Skeletal muscle satellite cell (primary cell): ENCODE results near the gene BICDL2.
A peak's percentile ranks its signal among the peaks of the same experiment; 100 is the strongest.

Experiments
- H3K27me3 ChIP-seq: 2 replicates; pipeline ENCODE4 v1.7.0; 2013; ENCODE audit warnings: low read length; ENCODE audit not compliant: control insufficient read depth, insufficient read depth
- H3K36me3 ChIP-seq: 2 replicates; pipeline ENCODE4 v1.7.0; 2013; ENCODE audit warnings: mild to moderate bottlenecking, control low read depth, low read length; ENCODE audit not compliant: insufficient read depth
- H3K4me1 ChIP-seq: 2 replicates; pipeline ENCODE4 v1.7.0; 2013; ENCODE audit warnings: low read length; ENCODE audit not compliant: control insufficient read depth, insufficient read depth
- H3K4me2 ChIP-seq: 2 replicates; pipeline ENCODE4 v1.7.0; 2013; ENCODE audit warnings: mild to moderate bottlenecking, low read length
- H3K4me3 ChIP-seq: 2 replicates; pipeline ENCODE4 v1.7.0; 2013; ENCODE audit warnings: low read length
- H3K9ac ChIP-seq: 2 replicates; pipeline ENCODE4 v1.7.0; 2013; ENCODE audit warnings: mild to moderate bottlenecking, low read depth, low read length, moderate library complexity
- H3K9me3 ChIP-seq: replicated peaks from 2 replicates; pipeline ENCODE4 v1.7.0; 2013; ENCODE audit warnings: mild to moderate bottlenecking, control low read depth, low read length

BICDL2 gene

GRCh38 chr16:3010510-3010909 lies 26.2 kb downstream of the BICDL2 start:
- Histone ChIP-seq H3K9me3 (no peaks in the 10 kb centered on the region), H3K4me2 (no peak overlapping the region), H3K9ac (no peak overlapping the region), H3K4me1 (no peaks in the 10 kb centered on the region), H3K4me3 (no peak overlapping the region), H3K27me3 (peaks cover 49% of the 10 kb centered on the region), H3K36me3 (no peaks in the 10 kb centered on the region)

- Histone ChIP-seq H3K4me3 (no peak overlapping the region), H3K4me1 (no peaks in the 10 kb centered on the region), H3K9ac (no peak overlapping the region), H3K9me3 (no peaks in the 10 kb centered on the region), H3K4me2 (no peak overlapping the region), H3K36me3 (no peaks in the 10 kb centered on the region), H3K27me3 (peaks cover 49% of the 10 kb centered on the region)
These were observed 27.0 kb downstream of the BICDL2 start for GRCh38 chr16:3009568-3010390.

GRCh38 chr16:3008690-3009037 lies 28.1 kb downstream of the BICDL2 start:
- no peaks in the 10 kb centered on the region for H3K36me3 ChIP-seq
- H3K4me2 ChIP-seq: no peak overlapping the region
- H3K4me1 ChIP-seq: no peaks in the 10 kb centered on the region
- peaks cover 40% of the 10 kb centered on the region for H3K27me3 ChIP-seq
- H3K4me3 ChIP-seq: no peak overlapping the region
- H3K9ac ChIP-seq: no peak overlapping the region
- no peaks in the 10 kb centered on the region for H3K9me3 ChIP-seq

DNA sequence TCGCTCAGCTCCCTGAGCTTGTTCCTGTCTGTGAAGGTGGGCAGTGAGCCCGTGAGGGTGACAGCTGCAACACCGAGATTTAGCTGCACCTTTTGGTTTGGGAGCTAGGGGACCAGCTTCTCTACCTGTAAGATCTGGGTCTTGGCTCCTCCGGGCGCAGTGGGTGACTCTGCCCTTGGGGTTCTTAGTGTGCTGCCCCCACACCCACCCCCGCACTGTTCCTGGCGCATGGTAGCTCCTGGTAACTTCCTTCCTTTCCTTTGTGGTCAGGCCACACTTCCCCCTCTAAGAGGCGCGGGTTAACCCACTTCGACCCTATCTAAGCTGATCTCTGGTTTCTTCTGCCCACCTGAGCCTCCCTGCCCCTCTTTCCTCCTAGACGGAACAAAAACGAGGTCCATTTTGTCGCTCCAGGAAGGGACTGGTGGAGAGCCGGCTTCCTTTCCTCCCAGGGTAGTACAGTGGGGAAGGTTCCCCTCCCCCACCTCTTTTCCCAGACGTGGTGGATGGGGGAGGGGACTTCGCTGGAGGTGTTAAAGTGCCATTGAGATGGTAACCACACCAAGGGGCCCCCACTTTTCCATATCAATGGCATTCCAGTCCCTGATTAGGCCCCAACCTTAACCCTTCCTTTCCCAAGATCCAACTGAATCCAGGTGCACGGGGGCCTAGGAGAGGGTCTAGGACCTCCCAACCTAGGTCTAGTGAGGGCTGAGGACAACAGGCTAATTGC lies 28.6 kb downstream of the BICDL2 start:
- no peak overlapping the region for H3K4me3 ChIP-seq

GRCh38 chr16:3007059-3007956 lies 29.4 kb downstream of the BICDL2 start:
- H3K9ac ChIP-seq: no peak overlapping the region
- no peaks in the 10 kb centered on the region for H3K9me3 ChIP-seq
- H3K4me3 ChIP-seq: no peak overlapping the region
- no peaks in the 10 kb centered on the region for H3K4me1 ChIP-seq
- no peak overlapping the region for H3K4me2 ChIP-seq
- peaks cover 28% of the 10 kb centered on the region for H3K27me3 ChIP-seq
- no peaks in the 10 kb centered on the region for H3K36me3 ChIP-seq

More for the DNA sequence above, 28.6 kb downstream of the BICDL2 start:
- peaks cover 36% of the 10 kb centered on the region for H3K27me3 ChIP-seq
- no peaks in the 10 kb centered on the region for H3K36me3 ChIP-seq
- no peaks in the 10 kb centered on the region for H3K9me3 ChIP-seq
- no peak overlapping the region for H3K4me2 ChIP-seq
- no peaks in the 10 kb centered on the region for H3K4me1 ChIP-seq
- H3K9ac ChIP-seq: no peak overlapping the region

DNA sequence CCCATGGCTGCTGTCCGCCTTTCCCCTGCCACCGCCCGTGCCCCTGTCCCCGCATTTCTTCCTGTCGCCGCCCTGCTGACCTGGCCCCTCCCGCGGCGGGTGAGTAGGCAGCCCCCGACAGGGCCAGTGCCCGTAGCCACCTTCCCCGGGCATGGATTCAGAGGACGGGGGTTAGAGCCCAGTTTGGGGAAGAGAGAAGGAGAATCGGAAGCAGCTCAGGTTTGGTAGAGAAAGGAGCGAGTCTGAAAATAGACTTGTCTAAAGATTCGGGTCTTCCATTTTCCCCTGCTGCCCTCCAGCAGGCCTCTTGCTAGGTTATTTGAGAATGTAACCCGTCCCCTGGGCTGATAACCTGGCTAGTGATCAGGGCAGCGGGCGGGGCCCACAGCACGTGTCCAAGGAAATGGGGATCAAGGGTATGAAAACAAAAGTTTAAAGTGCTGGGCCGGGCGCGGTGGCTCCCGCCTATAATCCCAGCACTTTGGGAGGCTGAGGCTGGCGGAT lies 31.9 kb downstream of the BICDL2 start:
- Histone ChIP-seq H3K4me3 (no peak overlapping the region), H3K4me1 (no peaks in the 10 kb centered on the region)

DNA sequence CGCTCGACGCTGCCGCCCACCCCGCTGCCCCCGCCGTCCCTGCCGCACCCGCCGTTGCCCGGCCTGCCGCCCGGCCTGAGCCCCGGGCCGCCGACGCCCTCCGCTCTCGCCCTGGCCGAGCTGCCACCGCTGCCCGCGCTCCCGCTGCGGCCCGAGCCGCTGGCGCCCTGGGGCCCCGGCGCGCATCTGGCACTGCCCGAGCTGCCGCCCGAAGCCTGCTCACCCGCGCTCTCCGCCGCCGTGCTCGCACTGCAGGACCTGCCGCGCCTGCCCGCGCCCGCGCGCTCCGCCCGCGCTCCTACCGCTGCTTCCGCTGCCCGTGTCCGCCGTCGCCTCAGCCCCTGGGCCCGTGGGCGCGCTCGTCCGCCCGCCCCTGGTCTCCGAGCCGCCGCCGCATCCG lies 32.4 kb downstream of the BICDL2 start:
- Histone ChIP-seq H3K4me3 (peak overlapping the region; percentile 55), H3K4me2 (peak overlapping the region; percentile 77), H3K36me3 (no peaks in the 10 kb centered on the region), H3K9ac (no peak overlapping the region), H3K9me3 (no peaks in the 10 kb centered on the region), H3K27me3 (peaks cover 23% of the 10 kb centered on the region), H3K4me1 (no peaks in the 10 kb centered on the region)

More for the DNA sequence above, 31.9 kb downstream of the BICDL2 start:
- Histone ChIP-seq H3K36me3 (no peaks in the 10 kb centered on the region), H3K27me3 (peaks cover 20% of the 10 kb centered on the region), H3K9ac (no peak overlapping the region), H3K9me3 (no peaks in the 10 kb centered on the region), H3K4me2 (peak overlapping the region; percentile 59)

GRCh38 chr16:3003582-3004270 lies 33.0 kb downstream of the BICDL2 start:
- Histone ChIP-seq H3K4me1 (no peaks in the 10 kb centered on the region), H3K9me3 (no peaks in the 10 kb centered on the region), H3K4me2 (peak overlapping the region; percentile 77), H3K4me3 (peak overlapping the region; percentile 55), H3K9ac (no peak overlapping the region), H3K27me3 (peaks cover 24% of the 10 kb centered on the region), H3K36me3 (no peaks in the 10 kb centered on the region)

DNA sequence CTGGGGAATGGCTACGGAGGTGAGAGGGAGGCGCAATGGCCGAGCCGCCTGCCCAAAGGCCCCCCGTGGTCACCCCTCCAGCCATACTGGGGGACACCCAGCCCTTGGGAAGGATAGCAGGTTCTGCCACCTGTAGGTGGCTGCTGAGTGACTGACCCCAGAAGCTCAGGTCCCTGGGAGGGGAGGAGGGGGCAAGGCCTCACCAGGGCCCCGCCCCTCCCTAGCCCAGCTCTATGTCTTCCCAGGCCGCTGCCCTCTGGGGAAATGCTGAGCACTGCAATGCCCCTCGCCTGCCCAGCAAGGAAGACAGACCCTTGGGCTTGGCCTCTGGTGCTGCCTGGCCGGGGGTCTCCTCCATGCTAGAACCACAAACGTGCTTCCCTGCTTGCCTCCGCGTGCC lies 35.4 kb downstream of the BICDL2 start:
- no peaks in the 10 kb centered on the region for H3K9me3 ChIP-seq
- H3K36me3 ChIP-seq: no peaks in the 10 kb centered on the region
- no peak overlapping the region for H3K4me3 ChIP-seq
- H3K9ac ChIP-seq: no peak overlapping the region
- no peaks in the 10 kb centered on the region for H3K4me1 ChIP-seq
- peaks cover 14% of the 10 kb centered on the region for H3K27me3 ChIP-seq
- H3K4me2 ChIP-seq: no peak overlapping the region

DNA sequence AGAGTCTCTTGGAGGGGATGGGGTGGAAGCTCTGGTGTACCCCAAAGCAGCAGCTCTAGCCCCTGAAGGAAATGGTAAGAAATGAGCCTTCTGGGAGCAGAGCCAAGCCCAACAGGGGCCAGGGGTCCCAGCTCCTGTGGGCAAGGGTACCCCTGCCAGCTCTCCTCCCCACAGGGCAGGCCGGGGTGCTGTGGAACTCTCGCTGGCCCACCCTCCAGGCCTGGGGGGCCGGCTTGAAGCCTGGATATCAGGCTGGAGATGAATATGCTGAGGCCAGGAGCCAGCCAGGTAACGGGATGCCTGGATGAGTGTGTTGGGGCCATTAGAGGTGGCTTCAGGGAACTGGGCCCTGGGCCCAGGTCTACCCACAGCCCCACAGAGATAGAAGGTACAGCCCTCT lies 36.2 kb downstream of the BICDL2 start:
- no peak overlapping the region for H3K9ac ChIP-seq
- H3K27me3 ChIP-seq: peaks cover 14% of the 10 kb centered on the region
- no peaks in the 10 kb centered on the region for H3K36me3 ChIP-seq
- no peaks in the 10 kb centered on the region for H3K9me3 ChIP-seq
- no peak overlapping the region for H3K4me3 ChIP-seq
- H3K4me1 ChIP-seq: no peaks in the 10 kb centered on the region
- no peak overlapping the region for H3K4me2 ChIP-seq
